ENCODE data around the gene RICTOR.

DNA sequence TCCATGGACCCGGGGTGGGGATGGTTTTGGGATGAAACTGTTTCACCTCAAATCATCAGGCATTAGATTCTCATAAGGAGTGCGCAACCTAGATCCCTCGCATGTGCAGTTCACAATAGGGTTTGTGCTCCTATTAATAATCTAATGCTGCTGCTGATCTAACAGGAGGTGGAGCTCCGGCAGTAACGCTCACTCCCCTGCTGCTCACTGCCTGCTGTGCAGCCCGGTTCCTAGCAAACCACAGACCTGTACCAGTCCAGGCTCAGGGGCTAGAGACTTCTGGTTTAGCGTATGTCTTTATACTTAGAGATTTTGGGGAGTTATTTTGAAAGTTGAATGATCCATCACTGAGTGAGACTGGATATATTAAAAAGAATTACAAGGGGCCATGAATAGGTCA lies 50.2 kb downstream of the RICTOR start:
- TF ChIP-seq ZFP3 (CRISPR knock-in tag; IDR thresholded peaks at IDR 0.05) (no peak), ZNF565 (CRISPR knock-in tag; conservative IDR thresholded peaks at IDR 0.05; ENCODE audit: low read depth) (no peak), ESRRG (CRISPR knock-in tag; IDR thresholded peaks at IDR 0.05) (no peak), ZFP30 (CRISPR knock-in tag; IDR thresholded peaks at IDR 0.05) (no peak), ZNF70 (CRISPR knock-in tag; IDR thresholded peaks at IDR 0.05) (no peak)
- TF ChIP-seq, protein P1, sequence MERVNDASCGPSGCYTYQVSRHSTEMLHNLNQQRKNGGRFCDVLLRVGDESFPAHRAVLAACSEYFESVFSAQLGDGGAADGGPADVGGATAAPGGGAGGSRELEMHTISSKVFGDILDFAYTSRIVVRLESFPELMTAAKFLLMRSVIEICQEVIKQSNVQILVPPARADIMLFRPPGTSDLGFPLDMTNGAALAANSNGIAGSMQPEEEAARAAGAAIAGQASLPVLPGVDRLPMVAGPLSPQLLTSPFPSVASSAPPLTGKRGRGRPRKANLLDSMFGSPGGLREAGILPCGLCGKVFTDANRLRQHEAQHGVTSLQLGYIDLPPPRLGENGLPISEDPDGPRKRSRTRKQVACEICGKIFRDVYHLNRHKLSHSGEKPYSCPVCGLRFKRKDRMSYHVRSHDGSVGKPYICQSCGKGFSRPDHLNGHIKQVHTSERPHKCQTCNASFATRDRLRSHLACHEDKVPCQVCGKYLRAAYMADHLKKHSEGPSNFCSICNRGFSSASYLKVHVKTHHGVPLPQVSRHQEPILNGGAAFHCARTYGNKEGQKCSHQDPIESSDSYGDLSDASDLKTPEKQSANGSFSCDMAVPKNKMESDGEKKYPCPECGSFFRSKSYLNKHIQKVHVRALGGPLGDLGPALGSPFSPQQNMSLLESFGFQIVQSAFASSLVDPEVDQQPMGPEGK (CRISPR knock-in tag; IDR thresholded peaks at IDR 0.05; ENCODE audit: borderline replicate concordance), result no peak
- TF ChIP-seq, protein P2, sequence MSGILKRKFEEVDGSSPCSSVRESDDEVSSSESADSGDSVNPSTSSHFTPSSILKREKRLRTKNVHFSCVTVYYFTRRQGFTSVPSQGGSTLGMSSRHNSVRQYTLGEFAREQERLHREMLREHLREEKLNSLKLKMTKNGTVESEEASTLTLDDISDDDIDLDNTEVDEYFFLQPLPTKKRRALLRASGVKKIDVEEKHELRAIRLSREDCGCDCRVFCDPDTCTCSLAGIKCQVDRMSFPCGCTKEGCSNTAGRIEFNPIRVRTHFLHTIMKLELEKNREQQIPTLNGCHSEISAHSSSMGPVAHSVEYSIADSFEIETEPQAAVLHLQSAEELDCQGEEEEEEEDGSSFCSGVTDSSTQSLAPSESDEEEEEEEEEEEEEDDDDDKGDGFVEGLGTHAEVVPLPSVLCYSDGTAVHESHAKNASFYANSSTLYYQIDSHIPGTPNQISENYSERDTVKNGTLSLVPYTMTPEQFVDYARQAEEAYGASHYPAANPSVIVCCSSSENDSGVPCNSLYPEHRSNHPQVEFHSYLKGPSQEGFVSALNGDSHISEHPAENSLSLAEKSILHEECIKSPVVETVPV (CRISPR knock-in tag; IDR thresholded peaks at IDR 0.05), result no peak

Data from SK-N-SH treated with all-trans-retinoic acid at 6 μM for 48 hours (cell line).